Dermis blood vessel endothelial cell (primary cell): ENCODE results near the gene ZNF211. TPM values are rescaled to one million over a fixed set of nuclear protein-coding genes. Genes with fewer than 3 reads are reported as not detected.

Experiments used
- DNase-seq: peaks from one replicate; pipeline ENCODE4 v3.0.0; 2010
- total RNA-seq: library from RNA; depleted of rRNA; stranded (reverse); fragments of >200 nt; gene quantifications from 2 replicates; pipeline ENCODE4 v1.2.3, GENCODE V29; 2014

Gene ZNF211
- total RNA-seq = 9.9 and 11.2 TPM in 2 replicates

- peak; percentile 95 for DNase-seq
Measured at GRCh38 chr19:57632987-57633831, at the start of gene ZNF211. Gene ZNF211, plus strand, starts transcription at chr19:57633168. Its CDS starts 179 bp downstream, at chr19:57633347.

GRCh38 chr19:57583521-57584416 lies 49.2 kb upstream of the ZNF211 start, which contains the start of gene ZIK1:
Gene ZIK1, plus strand, starts transcription at chr19:57584145. Its CDS starts 212 bp downstream, at chr19:57584357.
- DNase-seq = peak; percentile 78

GRCh38 chr19:57587529-57587928 lies 45.4 kb upstream of the ZNF211 start:
- DNase-seq = no peak

GRCh38 chr19:57599377-57599760 lies 33.6 kb upstream of the ZNF211 start:
- DNase-seq = no peak

- DNase-seq = peak; percentile 90
Measured at GRCh38 chr19:57599761-57600383, 33.1 kb upstream of the ZNF211 start, which contains the start of gene ZNF530. Gene ZNF530, plus strand, starts transcription at chr19:57599885. Its CDS starts 4,461 bp downstream, at chr19:57604346.

- DNase-seq = no peak
Measured at GRCh38 chr19:57606931-57607330, 26.0 kb upstream of the ZNF211 start.

- no peak for DNase-seq
Measured at GRCh38 chr19:57611113-57611512, 21.9 kb upstream of the ZNF211 start.

- peak; percentile 92 for DNase-seq
Measured at GRCh38 chr19:57613941-57614743, 18.8 kb upstream of the ZNF211 start, which contains the start of gene ZNF134. Gene ZNF134, plus strand, starts transcription at chr19:57614242. Its CDS starts 5,227 bp downstream, at chr19:57619469.

GRCh38 chr19:57615346-57615745 lies 17.6 kb upstream of the ZNF211 start:
- no peak for DNase-seq

GRCh38 chr19:57620673-57621348 lies 12.2 kb upstream of the ZNF211 start:
- DNase-seq = peak; percentile 10

GRCh38 chr19:57623091-57623490 lies 9.9 kb upstream of the ZNF211 start:
- no peak for DNase-seq

- DNase-seq = no peak
Measured at GRCh38 chr19:57633832-57634131, 814 bp downstream of the ZNF211 start.

- DNase-seq = no peak
Measured at GRCh38 chr19:57637379-57637778, 4.4 kb downstream of the ZNF211 start.

GRCh38 chr19:57641715-57642234 lies 8.8 kb downstream of the ZNF211 start:
- no peak for DNase-seq

- DNase-seq = no peak
Measured at GRCh38 chr19:57642396-57643046, 9.6 kb downstream of the ZNF211 start.

GRCh38 chr19:57643734-57644133 lies 10.8 kb downstream of the ZNF211 start:
- DNase-seq = no peak

- DNase-seq = no peak
Measured at GRCh38 chr19:57648331-57649003, 15.5 kb downstream of the ZNF211 start.

GRCh38 chr19:57651654-57651996 lies 18.7 kb downstream of the ZNF211 start:
- DNase-seq = no peak

GRCh38 chr19:57653689-57654088 lies 20.7 kb downstream of the ZNF211 start:
- no peak for DNase-seq

- no peak for DNase-seq
Measured at GRCh38 chr19:57655443-57655842, 22.5 kb downstream of the ZNF211 start.
